Caki2 (cell line): Measurements from ENCODE around the gene PLTP. TPM values are rescaled to one million over a fixed set of nuclear protein-coding genes. Genes with fewer than 3 reads are reported as not detected.
"Not testable (repeated sequence)": the region's sequence is repeated elsewhere in the genome, so short reads cannot be mapped to it uniquely, and the experiment has no call there.

Source experiments
- DNase-seq: peaks from one replicate; pipeline ENCODE4 v3.0.0-alpha.2; 2015; ENCODE audit warnings: low read depth
- in situ Hi-C: cut with HindIII; loops from 2 replicates; pipeline ENCODE4 v1.10.0; 2016; ENCODE audit warnings: low sequenced_read_pairs, low pct_unique_long_range_greater_than_20kb, mixed read lengths
- total RNA-seq: library from RNA; depleted of rRNA; stranded (reverse); fragments of >200 nt; shearing (Covaris generic); gene quantifications from 2 replicates; pipeline ENCODE4 v1.2.3, GENCODE V29; 2014; ENCODE audit warnings: low replicate concordance; rRNA removed

The PLTP gene
- 6.5 and 9.1 TPM in 2 replicates for total RNA-seq

DNA sequence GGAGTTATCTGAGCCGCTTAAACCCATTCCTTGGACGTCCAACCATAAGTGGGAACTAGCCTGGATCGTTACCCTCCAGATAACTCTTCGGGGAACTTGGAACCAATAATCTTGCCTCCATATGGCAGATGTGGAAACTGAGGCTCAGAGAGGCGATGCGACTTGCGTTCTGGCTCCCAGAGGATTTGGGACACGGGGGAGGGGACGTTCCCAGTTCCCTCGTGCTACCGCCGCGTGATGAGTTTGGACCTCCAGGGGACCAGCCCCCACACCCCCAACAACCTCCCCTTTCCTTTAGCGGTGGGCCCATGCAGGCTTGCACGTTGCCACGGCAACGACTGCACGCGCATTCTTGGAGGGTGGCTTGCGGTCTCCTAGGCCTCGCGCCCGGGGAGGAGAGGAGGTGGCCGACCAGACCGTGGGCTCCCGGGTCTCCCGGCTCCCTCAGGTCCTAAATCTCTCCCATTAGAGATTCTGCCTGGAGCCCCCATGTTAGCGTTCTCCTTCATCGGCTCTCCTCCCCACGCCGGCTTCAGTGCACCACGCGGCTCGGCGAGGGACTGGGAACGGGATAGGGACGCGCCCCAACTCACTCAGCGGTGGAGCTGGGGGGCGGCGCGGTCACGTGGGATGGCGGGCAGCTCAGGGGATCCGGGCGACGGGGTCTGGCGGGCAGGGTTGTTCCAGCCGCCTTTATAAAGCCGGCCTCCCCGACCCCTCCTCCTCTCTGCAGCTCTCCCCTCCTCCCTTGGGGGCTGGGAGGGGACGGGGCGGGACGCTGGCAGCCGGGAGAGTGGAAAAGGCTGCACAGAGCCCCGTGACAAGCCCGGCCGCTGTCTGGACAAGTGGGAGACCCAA lies at the start of gene PLTP:
Gene PLTP (minus strand): TSS at position 670 of the 858 bp plus-strand sequence. CDS start 703 bp downstream, outside the sequence.
- no peak for DNase-seq

GRCh38 chr20:45959956-45960630 lies 48.1 kb upstream of the PLTP start:
- in situ Hi-C loops, result no loop called here
- DNase-seq, result no peak

More for the DNA sequence above, at the start of gene PLTP:
- in situ Hi-C loops, result no loop called here

- DNase-seq, result no peak
- in situ Hi-C loops, result no loop called here
Measured at GRCh38 chr20:45959126-45959525, 47.2 kb upstream of the PLTP start.

DNA sequence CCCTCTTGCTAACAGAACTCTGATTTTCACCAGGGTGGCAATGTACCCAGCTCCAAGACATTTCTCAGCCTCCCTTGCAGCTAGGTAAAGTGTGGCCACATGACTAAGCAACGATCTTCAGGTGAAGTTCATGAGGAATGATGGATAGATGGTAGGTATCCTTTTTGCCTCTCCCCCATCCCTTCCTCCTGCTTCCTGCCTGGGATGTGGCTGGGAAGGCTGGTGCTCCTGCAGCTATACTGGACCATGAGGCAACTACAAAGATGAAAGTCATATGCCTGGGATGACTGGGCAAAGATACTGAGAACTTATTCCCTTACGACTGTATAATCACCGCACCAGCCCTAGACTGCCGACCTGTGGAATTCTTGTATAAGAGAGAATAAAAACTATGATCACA lies 46.6 kb upstream of the PLTP start:
- in situ Hi-C loops, result no loop called here
- no peak for DNase-seq

- in situ Hi-C loops, result no loop called here
- no peak for DNase-seq
Measured at GRCh38 chr20:45957021-45957941, 45.3 kb upstream of the PLTP start.

- in situ Hi-C loops, result not testable (repeated sequence)
Measured at GRCh38 chr20:45956326-45956725, 44.4 kb upstream of the PLTP start.

GRCh38 chr20:45953672-45954071 lies 41.7 kb upstream of the PLTP start:
- in situ Hi-C loops, result no loop called here
- no peak for DNase-seq

More at GRCh38 chr20:45956326-45956725, 44.4 kb upstream of the PLTP start:
- DNase-seq, result not testable (repeated sequence)

GRCh38 chr20:45952861-45953260 lies 40.9 kb upstream of the PLTP start:
- in situ Hi-C loops, result no loop called here
- DNase-seq, result no peak

- no peak for DNase-seq
- in situ Hi-C loops, result no loop called here
Measured at GRCh38 chr20:45951925-45952834, 40.2 kb upstream of the PLTP start.

DNA sequence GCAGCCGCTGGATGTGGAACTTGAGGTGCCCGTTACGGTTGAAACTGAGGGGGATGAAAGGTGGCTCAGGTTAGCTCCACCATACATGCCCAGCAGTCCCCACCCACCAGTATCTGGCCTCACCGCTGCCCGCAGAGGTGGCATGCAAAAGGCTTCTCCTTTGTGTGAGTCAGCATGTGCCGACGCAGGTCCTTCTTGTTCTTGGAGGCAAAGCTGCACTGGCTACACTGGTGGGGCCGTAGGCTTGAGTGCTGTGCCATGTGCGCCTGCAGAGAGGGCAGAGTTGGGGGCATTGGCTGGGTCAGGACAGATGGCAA lies 38.3 kb upstream of the PLTP start:
- in situ Hi-C loops, result no loop called here
- no peak for DNase-seq

DNA sequence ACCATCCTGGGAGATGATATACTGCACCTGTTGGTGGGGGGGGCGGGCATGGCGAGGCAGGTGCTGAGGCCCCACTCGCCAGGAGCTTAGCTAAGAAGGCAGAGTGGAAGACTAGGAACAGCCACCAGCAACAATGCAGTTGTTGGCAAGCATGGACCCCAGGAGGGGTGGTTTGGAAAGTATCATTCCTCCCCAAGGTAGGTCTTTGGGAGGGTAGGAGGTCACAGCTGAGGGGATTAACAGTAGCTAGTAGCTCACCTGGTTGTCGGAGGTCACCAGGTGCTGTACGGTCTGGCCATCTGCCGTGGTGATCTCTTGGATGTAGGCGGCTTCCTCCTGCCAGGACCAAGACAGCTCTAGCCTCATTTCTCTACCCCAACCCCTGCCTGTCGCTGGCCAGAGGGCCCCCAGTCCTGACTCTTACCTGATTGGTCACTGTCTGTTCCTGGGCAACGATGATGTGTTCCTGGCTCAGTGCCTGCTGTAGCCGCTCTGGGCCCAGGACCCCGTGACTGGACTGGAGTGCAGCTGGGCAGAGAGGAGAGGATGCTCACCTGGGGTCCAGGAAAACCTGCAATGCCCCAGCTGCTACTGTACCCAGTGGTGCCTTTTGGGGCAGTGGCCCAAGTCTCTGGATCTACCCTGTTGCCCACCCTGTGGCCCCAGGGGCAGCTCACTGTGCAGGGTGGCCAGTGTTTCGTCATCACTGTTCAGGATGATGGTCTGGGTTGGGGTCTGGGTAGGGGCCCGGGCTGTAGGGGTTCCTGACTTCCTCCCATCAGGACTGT lies 37.8 kb upstream of the PLTP start:
- in situ Hi-C loops, result no loop called here
- no peak for DNase-seq

DNA sequence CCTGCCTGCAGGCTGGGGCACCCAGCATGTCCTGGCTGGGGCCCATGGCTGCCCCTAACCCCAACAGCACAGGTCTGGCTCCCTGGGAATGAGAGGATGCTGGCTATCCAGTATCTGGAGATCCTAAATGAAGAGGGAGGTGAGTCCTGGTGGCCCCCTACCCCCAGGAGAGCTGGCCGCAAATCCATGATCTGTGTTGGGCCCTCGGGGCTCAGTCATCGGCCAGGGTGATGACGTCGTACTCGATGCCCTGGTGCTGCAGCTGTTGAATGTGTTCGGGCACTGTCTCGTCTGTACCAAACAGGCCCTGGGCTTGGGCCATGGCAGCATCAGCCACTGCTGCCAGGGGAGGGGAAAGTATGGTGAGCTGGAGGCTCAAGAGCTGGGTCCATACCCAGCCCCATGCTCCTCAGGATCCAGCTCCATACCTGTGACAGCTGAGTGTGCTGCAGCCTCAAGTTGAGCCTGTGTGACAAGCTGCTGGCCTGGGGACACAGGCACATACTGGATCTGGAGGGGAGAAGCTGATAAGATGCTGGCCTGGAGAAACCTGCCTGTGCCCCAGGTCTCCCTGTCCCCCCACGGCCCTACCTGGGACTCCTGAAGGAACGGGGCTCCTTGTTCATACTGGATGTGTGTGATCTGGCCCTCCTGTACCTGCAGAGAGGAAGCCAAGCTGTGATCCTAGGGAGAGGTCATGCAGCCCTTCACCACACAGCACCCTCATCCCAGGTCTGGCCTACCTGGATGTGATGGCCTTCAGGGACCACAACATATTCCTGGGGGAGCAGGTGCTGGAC lies 37.0 kb upstream of the PLTP start:
- no peak for DNase-seq
- in situ Hi-C loops, result no loop called here

- no peak for DNase-seq
- in situ Hi-C loops, result no loop called here
Measured at GRCh38 chr20:45948261-45948733, 36.3 kb upstream of the PLTP start.

- in situ Hi-C loops, result no loop called here
- DNase-seq, result no peak
Measured at GRCh38 chr20:45947110-45947866, 35.3 kb upstream of the PLTP start.

DNA sequence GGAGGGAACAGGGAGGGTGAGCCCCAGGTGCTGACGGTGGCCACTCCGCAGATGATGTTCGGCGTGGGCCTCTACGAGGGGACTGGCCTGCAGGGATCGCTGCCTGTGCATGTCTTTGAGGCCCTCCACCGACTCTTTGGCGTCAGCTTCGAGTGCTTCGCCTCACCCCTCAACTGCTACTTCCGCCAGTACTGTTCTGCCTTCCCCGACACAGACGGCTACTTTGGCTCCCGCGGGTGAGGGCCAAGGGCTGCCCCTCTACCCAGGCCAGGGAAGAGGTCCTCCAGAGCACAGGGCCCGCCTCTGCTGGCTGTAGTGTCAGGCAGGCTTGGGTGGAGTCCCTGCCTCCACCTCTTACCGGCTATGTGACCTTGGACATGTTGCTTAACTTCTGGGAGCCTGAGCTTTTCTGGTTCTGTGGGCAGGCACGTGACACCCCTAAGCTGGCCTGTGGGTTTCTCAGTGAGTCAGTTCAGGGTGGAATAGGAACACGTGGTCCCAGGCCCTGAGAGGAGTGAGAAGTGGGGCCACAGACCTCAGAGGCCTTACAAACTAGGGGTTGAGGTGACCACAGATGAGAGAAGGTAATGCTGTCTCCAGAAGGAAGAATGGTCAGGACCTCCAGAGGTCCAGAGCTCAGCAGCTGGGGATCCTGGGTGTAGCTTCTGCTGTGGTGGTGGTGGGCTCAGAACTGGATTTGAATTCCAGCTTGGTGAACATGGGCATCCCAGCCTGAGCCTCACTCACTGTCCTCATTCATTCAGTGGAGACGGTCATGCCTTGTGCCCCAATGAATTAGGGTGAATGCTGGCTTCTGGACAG lies 34.4 kb upstream of the PLTP start:
- in situ Hi-C loops, result no loop called here
- no peak for DNase-seq
